ENCODE measurements around the gene RNF34. TPM values are rescaled to one million over a fixed set of nuclear protein-coding genes. Genes with fewer than 3 reads are reported as not detected.

RNF34 gene
- total RNA-seq, 2 experiments from 2014 or later = 85.4 to 145 TPM

DNA sequence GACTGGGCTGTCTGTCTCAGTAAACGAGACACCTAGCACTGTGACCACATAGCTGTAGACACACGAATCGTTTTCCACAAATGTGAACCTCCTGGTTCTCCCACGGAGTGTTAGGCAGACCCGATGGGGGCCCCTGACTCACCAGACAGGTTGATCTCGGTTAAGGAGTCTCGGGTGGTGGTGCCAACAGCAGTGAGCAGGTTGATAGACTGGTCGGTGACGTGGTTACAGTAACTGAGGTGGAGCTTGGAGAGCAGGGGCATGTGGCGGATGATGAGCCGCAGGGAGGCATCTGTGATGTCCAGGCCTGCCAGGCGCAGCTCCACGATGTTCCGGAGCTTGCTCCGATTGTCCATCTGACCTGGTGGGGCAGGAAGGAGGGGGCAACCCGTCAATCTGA is 39.8 kb downstream of the RNF34 start:
- no peak for TF ChIP-seq EZH2phosphoT487 (IDR thresholded peaks at IDR 0.05; ENCODE audit: borderline replicate concordance, low read depth, low read length)
- H3K4me3 ChIP-seq (ENCODE audit: low read depth, low read length, poor library complexity, severe bottlenecking) = no peak overlapping the region
- no TSS peak for BruUV-seq (replicated peaks)
- H4K20me1 ChIP-seq (ENCODE audit: insufficient read depth, low read length) = no peaks in the 10 kb centered on the region
- H3K9me3 ChIP-seq (ENCODE audit: low read length) = peaks cover 9% of the 10 kb centered on the region
- peaks cover 100% of the 10 kb centered on the region for H3K36me3 ChIP-seq (ENCODE audit: insufficient read depth, low read length)
- POLR2A ChIA-PET = no interaction called here
- no peak for DNase-seq (ENCODE audit: low spot score)
- CTCF ChIA-PET (ENCODE audit: unreplicated experiment) = no interaction called here
- H3K4me1 ChIP-seq (ENCODE audit: insufficient read depth, low read length, poor library complexity, severe bottlenecking) = no peaks in the 10 kb centered on the region
- intact Hi-C loops (cut with micrococcal nuclease; ENCODE audit: unreplicated experiment) = no loop called here
- no peaks in the 10 kb centered on the region for H3K9me2 ChIP-seq (ENCODE audit: insufficient read depth, low read length)
- H3K27ac ChIP-seq (ENCODE audit: low read depth, low read length, poor library complexity, severe bottlenecking) = no peak overlapping the region
- no peaks in the 10 kb centered on the region for H3K79me2 ChIP-seq (ENCODE audit: insufficient read depth, low read depth, low read length)
- H2AFZ ChIP-seq (ENCODE audit: low read length) = no peak overlapping the region
- H3K4me2 ChIP-seq (ENCODE audit: low read length) = no peak overlapping the region

- H3K79me2 ChIP-seq (ENCODE audit: insufficient read depth, low read depth, low read length) = no peaks in the 10 kb centered on the region
These were observed 40.9 kb downstream of the RNF34 start for GRCh38 chr12:121440768-121441167.

GRCh38 chr12:121441555-121441954 is 41.6 kb downstream of the RNF34 start:
- Histone ChIP-seq H2AFZ (ENCODE audit: low read length) (no peak overlapping the region), H3K27ac (ENCODE audit: low read depth, low read length, poor library complexity, severe bottlenecking) (no peak overlapping the region), H3K9me2 (ENCODE audit: insufficient read depth, low read length) (no peaks in the 10 kb centered on the region), H3K4me3 (ENCODE audit: low read depth, low read length, poor library complexity, severe bottlenecking) (no peak overlapping the region), H3K36me3 (ENCODE audit: insufficient read depth, low read length) (peaks cover 95% of the 10 kb centered on the region), H3K79me2 (ENCODE audit: insufficient read depth, low read depth, low read length) (no peaks in the 10 kb centered on the region), H3K4me1 (ENCODE audit: insufficient read depth, low read length, poor library complexity, severe bottlenecking) (no peaks in the 10 kb centered on the region), H3K4me2 (ENCODE audit: low read length) (no peak overlapping the region), H4K20me1 (ENCODE audit: insufficient read depth, low read length) (no peaks in the 10 kb centered on the region), H3K9me3 (ENCODE audit: low read length) (peaks cover 6% of the 10 kb centered on the region)
- ChIA-PET CTCF (ENCODE audit: unreplicated experiment) (no interaction called here), POLR2A (interaction anchor here (0.6 kb wide), 2 partner anchors 17 to 49 kb away, joined by 3 to 7 read pairs; no protein-coding TSS in a partner anchor)
- no TSS peak for BruUV-seq (replicated peaks)
- intact Hi-C loops (cut with micrococcal nuclease; ENCODE audit: unreplicated experiment) = no loop called here
- DNase-seq (ENCODE audit: low spot score) = no peak
- TF ChIP-seq CTCF (conservative IDR thresholded peaks at IDR 0.05; ENCODE audit: low read length) = no peak
- TF ChIP-seq EZH2phosphoT487 (IDR thresholded peaks at IDR 0.05; ENCODE audit: borderline replicate concordance, low read depth, low read length) = no peak

More at GRCh38 chr12:121440768-121441167, 40.9 kb downstream of the RNF34 start:
- no peak for DNase-seq (ENCODE audit: low spot score)
- Histone ChIP-seq H3K27ac (ENCODE audit: low read depth, low read length, poor library complexity, severe bottlenecking) (no peak overlapping the region), H3K4me3 (ENCODE audit: low read depth, low read length, poor library complexity, severe bottlenecking) (no peak overlapping the region), H3K9me3 (ENCODE audit: low read length) (peaks cover 9% of the 10 kb centered on the region), H3K4me1 (ENCODE audit: insufficient read depth, low read length, poor library complexity, severe bottlenecking) (no peaks in the 10 kb centered on the region), H3K9me2 (ENCODE audit: insufficient read depth, low read length) (no peaks in the 10 kb centered on the region), H3K4me2 (ENCODE audit: low read length) (no peak overlapping the region), H4K20me1 (ENCODE audit: insufficient read depth, low read length) (no peaks in the 10 kb centered on the region), H2AFZ (ENCODE audit: low read length) (no peak overlapping the region), H3K36me3 (ENCODE audit: insufficient read depth, low read length) (peaks cover 100% of the 10 kb centered on the region)
- CTCF ChIA-PET (ENCODE audit: unreplicated experiment) = no interaction called here
- TF ChIP-seq EZH2phosphoT487 (IDR thresholded peaks at IDR 0.05; ENCODE audit: borderline replicate concordance, low read depth, low read length) (no peak), CTCF (conservative IDR thresholded peaks at IDR 0.05; ENCODE audit: low read length) (no peak)
- BruUV-seq (replicated peaks) = no TSS peak
- POLR2A ChIA-PET = no interaction called here
- intact Hi-C loops (cut with micrococcal nuclease; ENCODE audit: unreplicated experiment) = no loop called here

All from OCI-LY7 (cell line).